Activated CD4-positive, CD25-positive, alpha-beta regulatory T cell treated with anti-CD3 and anti-CD28 coated beads, Interleukin-2, amount 50 U/mL, for 16 hours (primary cell): ENCODE data around the gene UBE3A.

ENCODE experiments used
- DNase-seq: peaks from one replicate; pipeline ENCODE4 v3.0.0-alpha.2; 2020; ENCODE audit warnings: low read depth, low spot score

Gene UBE3A

DNA sequence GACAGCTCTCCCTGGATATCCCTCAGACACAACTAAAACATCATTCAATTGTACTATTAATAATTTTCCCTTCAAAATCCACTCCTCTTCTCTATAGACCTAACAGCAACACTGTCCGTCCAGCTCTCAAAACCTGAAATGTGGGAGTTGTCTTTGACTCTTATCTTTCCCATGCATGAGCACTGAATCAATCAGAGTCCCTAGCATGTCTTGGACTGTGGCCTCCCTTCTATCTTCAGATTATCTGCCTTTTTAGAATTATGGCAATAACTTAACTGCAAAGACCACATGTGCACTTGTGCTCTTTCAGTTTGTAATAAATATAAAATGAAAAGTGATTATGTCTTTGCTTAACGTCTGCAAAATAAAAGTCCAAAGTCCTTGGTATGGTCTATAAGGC, 107.0 kb downstream of the UBE3A start:
- no peak for DNase-seq

DNA sequence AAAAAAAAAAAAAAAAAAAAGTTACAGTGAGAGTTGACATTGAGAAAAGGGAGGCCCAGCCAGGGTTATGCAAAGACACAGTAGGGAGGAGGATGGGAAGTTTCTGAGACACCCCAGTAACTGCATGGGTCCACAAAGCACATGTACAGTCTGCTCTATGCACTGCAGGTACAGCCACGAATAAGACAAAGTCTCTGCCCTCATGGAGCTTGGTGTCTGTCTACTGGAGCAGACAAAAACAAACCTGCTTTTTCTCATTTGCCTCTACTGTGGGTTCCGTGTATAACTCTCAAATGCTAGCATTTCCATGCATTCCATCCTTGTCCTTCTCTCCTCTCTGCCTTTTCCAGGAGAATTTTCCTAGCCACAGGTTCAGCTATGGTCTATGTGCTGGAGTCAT, 107.4 kb downstream of the UBE3A start:
- DNase-seq = no peak

- no peak for DNase-seq
Measured at GRCh38 chr15:25329696-25330095, 109.1 kb downstream of the UBE3A start.

DNA sequence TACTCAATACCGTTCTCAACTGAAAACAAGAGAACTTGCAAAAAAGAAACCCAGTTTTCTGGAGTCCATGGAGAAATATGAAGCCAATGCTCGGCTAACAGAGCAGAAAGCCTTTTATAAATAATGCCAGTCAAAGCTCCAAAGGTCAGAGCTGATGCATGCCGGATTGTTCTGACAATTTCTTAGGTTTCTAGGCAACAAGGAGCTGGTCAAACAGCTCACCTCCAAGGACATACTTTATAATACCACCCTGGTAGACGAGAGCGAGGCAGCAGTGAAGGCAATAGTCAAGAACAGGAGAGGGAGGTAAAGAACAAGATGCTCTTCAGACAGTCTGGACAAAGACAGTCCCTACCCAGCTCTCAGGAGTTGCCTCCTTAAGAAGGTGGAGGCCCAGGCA, 111.1 kb downstream of the UBE3A start:
- no peak for DNase-seq

- DNase-seq = no peak
Measured at GRCh38 chr15:25325187-25325586, 113.6 kb downstream of the UBE3A start.

- DNase-seq = no peak
Measured at GRCh38 chr15:25323420-25323819, 115.4 kb downstream of the UBE3A start.

DNA sequence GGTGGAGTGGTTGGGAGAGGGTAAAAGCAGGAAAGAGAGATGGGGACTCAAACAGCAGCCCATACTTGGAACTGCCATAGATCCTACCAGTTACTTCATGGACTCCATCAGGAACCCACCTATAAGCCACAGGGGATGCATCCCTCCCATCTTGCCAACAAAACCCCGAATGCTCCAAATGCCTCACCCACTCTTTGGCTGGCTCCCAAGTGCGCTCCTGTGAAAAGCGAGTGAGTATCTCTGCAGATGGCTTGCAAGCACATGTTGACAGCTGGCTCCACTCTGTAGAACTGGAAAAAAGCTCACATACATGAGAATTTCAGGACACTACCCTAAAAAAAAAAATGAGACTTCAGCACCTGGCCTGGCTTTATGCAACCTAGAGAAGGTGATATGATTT, 151.0 kb downstream of the UBE3A start:
- no peak for DNase-seq
